Measurements from ENCODE around the gene AGBL4. TPM values are rescaled to one million over a fixed set of nuclear protein-coding genes. Genes with fewer than 3 reads are reported as not detected.

AGBL4 gene
- total RNA-seq, 4 donors from 2014 or later, result 0.13 TPM; not detected in 3

DNA sequence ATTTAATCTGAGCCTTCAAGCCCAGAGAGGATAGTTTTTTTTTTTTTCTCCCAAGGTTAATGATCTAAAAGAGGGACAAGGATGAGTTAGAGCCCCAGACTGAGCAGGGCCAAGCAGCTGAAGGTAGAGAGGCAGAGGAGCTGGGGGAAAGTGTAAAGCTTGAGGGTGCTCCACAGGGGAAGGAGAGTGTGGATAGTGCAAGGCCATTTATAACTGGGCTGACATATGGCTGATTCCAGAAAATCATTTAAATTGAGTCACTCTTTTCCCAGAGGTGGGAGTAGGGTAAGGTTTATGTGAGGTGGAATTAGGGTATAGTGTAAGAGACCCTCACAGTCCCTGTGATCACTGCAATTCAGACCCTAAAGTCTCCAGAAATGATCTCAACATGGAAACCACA is 1302.8 kb downstream of the AGBL4 start:
- H3K9me3 ChIP-seq, result no peaks in the 10 kb centered on the region
- no peaks in the 10 kb centered on the region for H3K4me1 ChIP-seq
- intact Hi-C loops (cut with DNase I), result no loop called here
- DNase-seq (ENCODE audit: extremely low spot score), result no peak
- H3K27ac ChIP-seq (replicated peaks in 1 of 4), result no peak overlapping the region
- H3K4me3 ChIP-seq, result no peak overlapping the region
- no peaks in the 10 kb centered on the region for H3K36me3 ChIP-seq
- no peak for TF ChIP-seq EP300 (IDR thresholded peaks at IDR 0.05)
- no peaks in the 10 kb centered on the region for H3K27me3 ChIP-seq

DNA sequence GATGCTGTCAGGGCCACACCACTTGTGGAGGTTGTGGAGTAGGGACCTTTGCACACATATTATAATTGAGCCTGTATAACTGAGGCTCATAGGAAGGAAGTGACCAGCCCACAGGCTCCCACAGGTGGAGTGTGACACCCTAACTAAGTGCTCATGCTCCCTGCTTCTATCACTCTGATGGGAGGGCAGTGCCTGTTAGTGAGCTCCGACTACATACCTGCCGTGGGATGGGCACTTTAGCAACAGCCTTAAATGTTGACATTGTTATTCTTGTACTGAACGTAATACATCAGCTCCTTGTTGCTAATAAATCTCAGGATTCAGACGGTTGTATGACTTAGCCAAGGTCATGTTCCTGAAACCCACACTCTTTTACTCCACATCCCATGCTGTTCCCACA is 1305.0 kb downstream of the AGBL4 start:
- TF ChIP-seq, protein P1, sequence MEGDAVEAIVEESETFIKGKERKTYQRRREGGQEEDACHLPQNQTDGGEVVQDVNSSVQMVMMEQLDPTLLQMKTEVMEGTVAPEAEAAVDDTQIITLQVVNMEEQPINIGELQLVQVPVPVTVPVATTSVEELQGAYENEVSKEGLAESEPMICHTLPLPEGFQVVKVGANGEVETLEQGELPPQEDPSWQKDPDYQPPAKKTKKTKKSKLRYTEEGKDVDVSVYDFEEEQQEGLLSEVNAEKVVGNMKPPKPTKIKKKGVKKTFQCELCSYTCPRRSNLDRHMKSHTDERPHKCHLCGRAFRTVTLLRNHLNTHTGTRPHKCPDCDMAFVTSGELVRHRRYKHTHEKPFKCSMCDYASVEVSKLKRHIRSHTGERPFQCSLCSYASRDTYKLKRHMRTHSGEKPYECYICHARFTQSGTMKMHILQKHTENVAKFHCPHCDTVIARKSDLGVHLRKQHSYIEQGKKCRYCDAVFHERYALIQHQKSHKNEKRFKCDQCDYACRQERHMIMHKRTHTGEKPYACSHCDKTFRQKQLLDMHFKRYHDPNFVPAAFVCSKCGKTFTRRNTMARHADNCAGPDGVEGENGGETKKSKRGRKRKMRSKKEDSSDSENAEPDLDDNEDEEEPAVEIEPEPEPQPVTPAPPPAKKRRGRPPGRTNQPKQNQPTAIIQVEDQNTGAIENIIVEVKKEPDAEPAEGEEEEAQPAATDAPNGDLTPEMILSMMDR (IDR thresholded peaks at IDR 0.05), result no peak
- no peak for TF ChIP-seq POLR2A (IDR thresholded peaks at IDR 0.05; ENCODE audit: low read depth)
- no peak for TF ChIP-seq POLR2AphosphoS5 (IDR thresholded peaks at IDR 0.05)
- TF ChIP-seq EP300 (IDR thresholded peaks at IDR 0.05), result no peak
- intact Hi-C loops (cut with DNase I), result no loop called here
- DNase-seq (ENCODE audit: extremely low spot score), result no peak
- 74% methylated on average over 4 of the region's 4 CpGs for WGBS
- Histone ChIP-seq H3K4me1 (no peaks in the 10 kb centered on the region), H3K9me3 (no peaks in the 10 kb centered on the region), H3K4me3 (no peak overlapping the region), H3K36me3 (no peaks in the 10 kb centered on the region), H3K27ac (replicated peaks in 1 of 4) (no peak overlapping the region), H3K27me3 (no peaks in the 10 kb centered on the region)

- H3K27me3 ChIP-seq, result no peaks in the 10 kb centered on the region
- intact Hi-C loops (cut with DNase I), result no loop called here
- H3K4me3 ChIP-seq, result no peak overlapping the region
- TF ChIP-seq, protein P1 (IDR thresholded peaks at IDR 0.05), result no peak
- no peaks in the 10 kb centered on the region for H3K9me3 ChIP-seq
- no peaks in the 10 kb centered on the region for H3K4me1 ChIP-seq
- no peak for DNase-seq (ENCODE audit: extremely low spot score)
- no peak overlapping the region for H3K27ac ChIP-seq (replicated peaks in 1 of 4)
- no peaks in the 10 kb centered on the region for H3K36me3 ChIP-seq
Observed at GRCh38 chr1:48718116-48718630, 1305.6 kb downstream of the AGBL4 start.

DNA sequence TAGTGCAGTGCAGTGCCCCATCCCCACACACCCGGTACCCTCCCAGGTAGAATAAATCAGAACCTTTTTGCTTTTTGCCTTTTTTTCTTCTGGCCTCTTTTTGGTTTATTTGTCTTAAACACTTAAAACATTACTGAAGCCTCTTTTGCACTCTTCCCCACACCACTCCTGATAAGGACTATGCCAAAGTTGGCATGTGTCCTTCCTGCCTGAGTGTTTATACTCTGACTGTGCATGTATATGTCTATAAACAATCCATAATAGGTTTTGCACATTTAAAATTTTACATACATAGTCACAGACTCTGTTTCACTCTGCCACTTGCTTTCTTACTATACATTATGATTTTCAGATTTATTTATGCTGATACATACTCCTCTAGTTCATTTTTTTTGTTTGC is 1306.7 kb downstream of the AGBL4 start:
- no peak for TF ChIP-seq POLR2A (IDR thresholded peaks at IDR 0.05; ENCODE audit: low read depth)
- no peak for TF ChIP-seq POLR2AphosphoS5 (IDR thresholded peaks at IDR 0.05)
- TF ChIP-seq, protein P1 (IDR thresholded peaks at IDR 0.05), result no peak
- TF ChIP-seq EP300 (IDR thresholded peaks at IDR 0.05), result no peak
- WGBS, result 100% methylated on average over 1 of the region's 1 CpG
- DNase-seq (ENCODE audit: extremely low spot score), result no peak
- H3K27ac ChIP-seq (replicated peaks in 1 of 4), result no peak overlapping the region
- H3K27me3 ChIP-seq, result no peaks in the 10 kb centered on the region
- H3K9me3 ChIP-seq, result no peaks in the 10 kb centered on the region
- intact Hi-C loops (cut with DNase I), result no loop called here
- no peaks in the 10 kb centered on the region for H3K36me3 ChIP-seq
- H3K4me1 ChIP-seq, result no peaks in the 10 kb centered on the region
- H3K4me3 ChIP-seq, result no peak overlapping the region

DNA sequence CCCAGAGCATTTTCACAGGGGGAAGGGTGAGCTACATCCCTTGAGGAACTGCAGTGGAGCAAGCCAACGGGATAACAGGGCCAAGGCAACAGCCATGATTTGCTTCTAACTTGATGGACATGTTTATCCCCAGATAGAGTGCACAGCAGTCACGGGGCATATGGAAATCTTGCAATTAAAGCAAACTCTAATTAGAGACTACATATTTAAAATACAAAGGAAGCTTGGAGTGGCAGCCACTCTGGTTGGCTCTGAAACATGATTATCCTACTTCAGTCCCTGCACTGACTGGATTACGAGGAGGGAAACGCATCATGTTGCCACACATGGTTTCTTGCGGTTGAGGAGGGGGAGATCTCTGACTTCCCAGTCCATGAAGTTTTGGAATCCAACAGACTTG is 1307.8 kb downstream of the AGBL4 start:
- WGBS, result 91% methylated on average over 5 of the region's 5 CpGs
- TF ChIP-seq, protein P1 (IDR thresholded peaks at IDR 0.05), result no peak
- TF ChIP-seq POLR2A (IDR thresholded peaks at IDR 0.05; ENCODE audit: low read depth) (no peak), EP300 (IDR thresholded peaks at IDR 0.05) (no peak), POLR2AphosphoS5 (IDR thresholded peaks at IDR 0.05) (no peak)

More for the DNA sequence above, 1307.8 kb downstream of the AGBL4 start:
- intact Hi-C loops (cut with DNase I), result no loop called here
- Histone ChIP-seq H3K27ac (replicated peaks in 1 of 4) (no peak overlapping the region), H3K36me3 (no peaks in the 10 kb centered on the region), H3K9me3 (no peaks in the 10 kb centered on the region), H3K4me3 (no peak overlapping the region), H3K27me3 (no peaks in the 10 kb centered on the region), H3K4me1 (no peaks in the 10 kb centered on the region)
- DNase-seq (ENCODE audit: extremely low spot score), result no peak
